HepG2 (cell line): Measurements from ENCODE around the gene SECTM1.

Experiments
- CTCF ChIP-seq: sonication (generic); formaldehyde crosslinking; IDR thresholded peaks from 2 replicates; pipeline ENCODE4 v1.5.0; 2020; ENCODE audit warnings: mild to moderate bottlenecking, missing genetic modification reagents, moderate library complexity
- HDAC6 ChIP-seq: fragments of 200-600 bp; sonication (generic); IDR thresholded peaks from 2 replicates; pipeline ENCODE4 v1.7.0; 2017; ENCODE audit warnings: mild to moderate bottlenecking, antibody characterized with exemption, low read length, low read depth
- WIZ ChIP-seq: sonication (generic); formaldehyde crosslinking; IDR thresholded peaks from 2 replicates; pipeline ENCODE4 v1.5.1; 2020; ENCODE audit warnings: mild to moderate bottlenecking, missing genetic modification reagents
- ZBTB21 ChIP-seq: sonication (generic); formaldehyde crosslinking; IDR thresholded peaks from 2 replicates; pipeline ENCODE4 v1.4.0; 2020; ENCODE audit warnings: missing genetic modification reagents
- ZFP41 ChIP-seq: sonication (generic); formaldehyde crosslinking; IDR thresholded peaks from 2 replicates; pipeline ENCODE4 v1.4.0; 2020; ENCODE audit warnings: mild to moderate bottlenecking, missing genetic modification reagents, borderline replicate concordance
- ZFY ChIP-seq: sonication (generic); formaldehyde crosslinking; IDR thresholded peaks from 2 replicates; pipeline ENCODE4 v1.4.0; 2020; ENCODE audit warnings: missing genetic modification reagents
- ZNF282 ChIP-seq: fragments of 450-650 bp; IDR thresholded peaks from 2 replicates; pipeline ENCODE4 v1.6.1; 2018; ENCODE audit not compliant: partially characterized antibody
- TF ChIP-seq, protein P1 (sequence below): sonication (generic); formaldehyde crosslinking; conservative IDR thresholded peaks from 2 replicates; pipeline ENCODE4 v1.4.0; 2020; ENCODE audit warnings: missing genetic modification reagents

GRCh38 chr17:82355770-82356427, 22.3 kb upstream of the SECTM1 start:
- TF ChIP-seq CTCF (no peak), ZFY (CRISPR knock-in tag) (peak; percentile 27), ZNF282 (no peak), HDAC6 (no peak), WIZ (no peak), ZFP41 (CRISPR knock-in tag) (no peak), ZBTB21 (CRISPR knock-in tag) (no peak)
- TF ChIP-seq, protein P1, sequence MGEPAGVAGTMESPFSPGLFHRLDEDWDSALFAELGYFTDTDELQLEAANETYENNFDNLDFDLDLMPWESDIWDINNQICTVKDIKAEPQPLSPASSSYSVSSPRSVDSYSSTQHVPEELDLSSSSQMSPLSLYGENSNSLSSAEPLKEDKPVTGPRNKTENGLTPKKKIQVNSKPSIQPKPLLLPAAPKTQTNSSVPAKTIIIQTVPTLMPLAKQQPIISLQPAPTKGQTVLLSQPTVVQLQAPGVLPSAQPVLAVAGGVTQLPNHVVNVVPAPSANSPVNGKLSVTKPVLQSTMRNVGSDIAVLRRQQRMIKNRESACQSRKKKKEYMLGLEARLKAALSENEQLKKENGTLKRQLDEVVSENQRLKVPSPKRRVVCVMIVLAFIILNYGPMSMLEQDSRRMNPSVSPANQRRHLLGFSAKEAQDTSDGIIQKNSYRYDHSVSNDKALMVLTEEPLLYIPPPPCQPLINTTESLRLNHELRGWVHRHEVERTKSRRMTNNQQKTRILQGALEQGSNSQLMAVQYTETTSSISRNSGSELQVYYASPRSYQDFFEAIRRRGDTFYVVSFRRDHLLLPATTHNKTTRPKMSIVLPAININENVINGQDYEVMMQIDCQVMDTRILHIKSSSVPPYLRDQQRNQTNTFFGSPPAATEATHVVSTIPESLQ (CRISPR knock-in tag), result no peak
